ENCODE data around the gene ATP6V0D1. TPM values are rescaled to one million over a fixed set of nuclear protein-coding genes. Genes with fewer than 3 reads are reported as not detected.

ATP6V0D1 gene
- total and polyA plus RNA-seq, 3 experiments from 2014 or later: 49.3 to 107 (median 57.6) TPM

- no peak overlapping the region for H3K4me3 ChIP-seq (ENCODE audit: low read length)
- no peak overlapping the region for H3K4me3 Mint-ChIP-seq
Observed at GRCh38 chr16:67409631-67410030, 71.3 kb downstream of the ATP6V0D1 start.

GRCh38 chr16:67407788-67408452, 73.0 kb downstream of the ATP6V0D1 start:
- Histone ChIP-seq H3K27ac (ENCODE audit: low read depth, low read length) (no peak overlapping the region), H3K4me3 (ENCODE audit: low read length) (no peak overlapping the region), H3K4me1 (ENCODE audit: insufficient read depth, low read length) (no peaks in the 10 kb centered on the region), H3K9me3 (ENCODE audit: low read length) (no peaks in the 10 kb centered on the region), H3K27me3 (ENCODE audit: insufficient read depth, low read length, poor library complexity, severe bottlenecking) (no peaks in the 10 kb centered on the region), H3K36me3 (ENCODE audit: insufficient read depth, low read length) (no peaks in the 10 kb centered on the region)
- no peak for DNase-seq
- ChIA-PET POLR2A (no interaction called here), CTCF (interaction anchor here (1.3 to 1.4 kb wide), 3 partner anchors 8 to 20 kb away, joined by 3 to 4 read pairs (median 3); no protein-coding TSS in a partner anchor)
- no peaks in the 10 kb centered on the region for H3K9me3 Mint-ChIP-seq
- H3K27me3 Mint-ChIP-seq: peaks cover 10 to 18% of the 10 kb centered on the region in 2 donors
- H3K4me1 Mint-ChIP-seq: no peaks in the 10 kb centered on the region
- H3K4me3 Mint-ChIP-seq: no peak overlapping the region
- H3K27ac Mint-ChIP-seq: peak overlapping the region in 1 of 8 donors; percentile 1
- H3K36me3 Mint-ChIP-seq: no peaks in the 10 kb centered on the region

More at GRCh38 chr16:67409631-67410030, 71.3 kb downstream of the ATP6V0D1 start:
- Histone ChIP-seq H3K36me3 (ENCODE audit: insufficient read depth, low read length) (no peaks in the 10 kb centered on the region), H3K9me3 (ENCODE audit: low read length) (no peaks in the 10 kb centered on the region), H3K27ac (ENCODE audit: low read depth, low read length) (no peak overlapping the region), H3K4me1 (ENCODE audit: insufficient read depth, low read length) (no peaks in the 10 kb centered on the region), H3K27me3 (ENCODE audit: insufficient read depth, low read length, poor library complexity, severe bottlenecking) (no peaks in the 10 kb centered on the region)
- Mint-ChIP-seq H3K36me3 (no peaks in the 10 kb centered on the region), H3K27me3 (peaks cover 15 to 21% of the 10 kb centered on the region in 2 donors), H3K4me1 (peaks cover 0 to 8% (median 5%) of the 10 kb centered on the region in 3 donors), H3K27ac (no peak overlapping the region), H3K9me3 (no peaks in the 10 kb centered on the region)
- DNase-seq: no peak
- POLR2A ChIA-PET: no interaction called here
- CTCF ChIA-PET: no interaction called here

DNA sequence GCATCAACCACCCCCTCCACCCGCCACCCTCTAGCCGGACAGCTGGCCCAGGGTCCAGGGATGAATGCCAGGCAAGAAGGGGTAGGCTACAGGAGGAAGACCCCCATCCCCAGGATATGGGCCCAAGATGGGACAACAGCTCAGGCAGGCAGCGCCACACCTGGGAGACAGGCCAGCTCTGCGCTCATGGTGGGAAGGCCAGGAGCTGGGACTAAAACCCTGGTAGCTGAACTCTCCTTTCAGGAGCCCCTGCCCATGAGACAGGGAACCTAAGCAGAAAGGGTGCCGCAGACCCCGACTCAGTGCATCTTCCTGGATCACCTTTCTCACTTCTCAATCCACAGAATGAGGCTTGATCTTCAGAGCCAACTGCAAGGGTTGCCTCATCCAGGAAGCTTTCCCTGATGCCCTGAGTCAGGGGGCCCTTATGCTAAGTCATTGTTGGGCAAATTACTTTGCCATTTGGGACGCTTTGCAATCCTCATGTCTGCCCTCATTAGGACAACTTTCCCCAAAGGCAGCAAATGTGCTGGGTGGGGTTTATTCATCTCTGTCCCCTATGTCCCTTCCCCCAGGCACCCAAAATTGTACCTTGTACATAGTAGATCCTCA, 73.7 kb downstream of the ATP6V0D1 start:
- H3K27ac Mint-ChIP-seq: no peak overlapping the region
- H3K4me1 Mint-ChIP-seq: no peaks in the 10 kb centered on the region
- POLR2A ChIA-PET: no interaction called here
- no peak overlapping the region for H3K4me3 ChIP-seq (ENCODE audit: low read length)
- no peaks in the 10 kb centered on the region for H3K27me3 ChIP-seq (ENCODE audit: insufficient read depth, low read length, poor library complexity, severe bottlenecking)
- no peaks in the 10 kb centered on the region for H3K36me3 Mint-ChIP-seq
- peaks cover 12 to 17% of the 10 kb centered on the region in 2 donors for H3K27me3 Mint-ChIP-seq
- no peak overlapping the region for H3K27ac ChIP-seq (ENCODE audit: low read depth, low read length)
- no peaks in the 10 kb centered on the region for H3K9me3 ChIP-seq (ENCODE audit: low read length)
- no peaks in the 10 kb centered on the region for H3K36me3 ChIP-seq (ENCODE audit: insufficient read depth, low read length)
- no peaks in the 10 kb centered on the region for H3K9me3 Mint-ChIP-seq
- CTCF ChIA-PET: interaction anchor here (1.4 kb wide), 2 partner anchors 13 to 21 kb away, joined by 3 read pairs; no protein-coding TSS in a partner anchor
- no peak for DNase-seq
- H3K4me3 Mint-ChIP-seq: no peak overlapping the region
- no peaks in the 10 kb centered on the region for H3K4me1 ChIP-seq (ENCODE audit: insufficient read depth, low read length)

DNA sequence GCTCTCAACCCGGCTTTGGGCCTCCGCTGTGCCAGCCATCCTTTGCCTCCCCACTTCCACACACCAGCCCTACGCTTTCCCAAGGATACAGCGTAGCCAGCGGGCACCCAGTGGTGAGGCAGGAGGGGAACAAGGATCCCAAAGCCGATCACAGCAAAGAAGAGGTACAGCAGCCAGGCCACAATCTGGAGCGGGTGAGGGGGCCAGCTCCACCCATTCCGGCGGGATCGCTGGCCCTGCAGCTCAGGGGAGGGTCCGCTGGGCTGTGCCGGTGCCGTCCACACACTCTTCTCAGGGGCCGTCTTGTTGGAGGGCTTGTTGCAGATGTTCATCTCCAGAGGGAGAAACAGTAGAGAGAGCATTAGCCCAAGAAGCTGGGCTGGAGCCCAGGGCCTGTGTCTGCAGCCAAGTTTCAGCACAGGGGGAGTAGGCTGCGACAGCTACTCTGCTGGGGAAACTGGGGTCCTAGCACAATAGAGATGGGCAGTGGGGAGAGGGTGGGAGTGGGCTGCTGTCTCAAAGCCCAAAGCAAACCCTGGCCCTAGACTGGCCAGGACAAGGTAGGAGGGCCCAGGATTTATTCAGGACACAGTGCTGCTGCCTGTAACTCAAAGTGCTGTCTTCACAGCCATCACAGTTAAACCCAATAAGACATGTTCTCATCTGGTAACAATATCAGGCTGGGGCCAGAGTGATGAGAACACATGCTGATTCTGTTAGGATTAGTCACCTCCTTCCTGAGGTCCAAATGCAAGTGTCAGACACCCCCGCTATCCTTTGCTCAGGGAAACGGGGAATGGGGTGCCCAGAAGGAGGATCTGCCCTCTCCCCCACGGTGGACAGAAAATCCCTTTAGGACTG, 74.6 kb downstream of the ATP6V0D1 start:
- no peak for DNase-seq
- Mint-ChIP-seq H3K27ac (peak overlapping the region in 1 of 8 donors; percentile 76), H3K36me3 (no peaks in the 10 kb centered on the region), H3K9me3 (no peaks in the 10 kb centered on the region), H3K4me3 (no peak overlapping the region), H3K27me3 (peaks cover 14 to 22% of the 10 kb centered on the region in 2 donors), H3K4me1 (no peaks in the 10 kb centered on the region)
- CTCF ChIA-PET: no interaction called here
- Histone ChIP-seq H3K27ac (ENCODE audit: low read depth, low read length) (no peak overlapping the region), H3K4me3 (ENCODE audit: low read length) (no peak overlapping the region), H3K9me3 (ENCODE audit: low read length) (no peaks in the 10 kb centered on the region), H3K4me1 (ENCODE audit: insufficient read depth, low read length) (no peaks in the 10 kb centered on the region), H3K27me3 (ENCODE audit: insufficient read depth, low read length, poor library complexity, severe bottlenecking) (no peaks in the 10 kb centered on the region), H3K36me3 (ENCODE audit: insufficient read depth, low read length) (no peaks in the 10 kb centered on the region)
- POLR2A ChIA-PET: no interaction called here

- ChIA-PET POLR2A (no interaction called here), CTCF (no interaction called here)
- H3K27me3 Mint-ChIP-seq: peaks cover 12 to 21% of the 10 kb centered on the region in 2 donors
- no peaks in the 10 kb centered on the region for H3K4me1 ChIP-seq (ENCODE audit: insufficient read depth, low read length)
- H3K4me3 Mint-ChIP-seq: no peak overlapping the region
- no peak overlapping the region for H3K27ac ChIP-seq (ENCODE audit: low read depth, low read length)
- H3K27ac Mint-ChIP-seq: no peak overlapping the region
- H3K9me3 Mint-ChIP-seq: no peaks in the 10 kb centered on the region
- H3K36me3 ChIP-seq (ENCODE audit: insufficient read depth, low read length): no peaks in the 10 kb centered on the region
- H3K36me3 Mint-ChIP-seq: no peaks in the 10 kb centered on the region
- H3K4me1 Mint-ChIP-seq: no peaks in the 10 kb centered on the region
- no peak overlapping the region for H3K4me3 ChIP-seq (ENCODE audit: low read length)
- DNase-seq: no peak
- no peaks in the 10 kb centered on the region for H3K9me3 ChIP-seq (ENCODE audit: low read length)
- no peaks in the 10 kb centered on the region for H3K27me3 ChIP-seq (ENCODE audit: insufficient read depth, low read length, poor library complexity, severe bottlenecking)
Observed at GRCh38 chr16:67405336-67405735, 75.6 kb downstream of the ATP6V0D1 start.

GRCh38 chr16:67404740-67405226, 76.2 kb downstream of the ATP6V0D1 start:
- Histone ChIP-seq H3K4me1 (ENCODE audit: insufficient read depth, low read length) (no peaks in the 10 kb centered on the region), H3K27ac (ENCODE audit: low read depth, low read length) (no peak overlapping the region), H3K9me3 (ENCODE audit: low read length) (no peaks in the 10 kb centered on the region), H3K36me3 (ENCODE audit: insufficient read depth, low read length) (no peaks in the 10 kb centered on the region), H3K27me3 (ENCODE audit: insufficient read depth, low read length, poor library complexity, severe bottlenecking) (no peaks in the 10 kb centered on the region), H3K4me3 (ENCODE audit: low read length) (no peak overlapping the region)
- Mint-ChIP-seq H3K9me3 (no peaks in the 10 kb centered on the region), H3K4me1 (no peaks in the 10 kb centered on the region), H3K27ac (peak overlapping the region in 1 of 8 donors; percentile 74), H3K27me3 (peaks cover 12 to 21% of the 10 kb centered on the region in 2 donors), H3K4me3 (no peak overlapping the region), H3K36me3 (no peaks in the 10 kb centered on the region)
- no peak for DNase-seq
- CTCF ChIA-PET: no interaction called here
- POLR2A ChIA-PET: no interaction called here

GRCh38 chr16:67403976-67404555, 76.9 kb downstream of the ATP6V0D1 start:
- CTCF ChIA-PET: no interaction called here
- H3K4me1 Mint-ChIP-seq: no peaks in the 10 kb centered on the region
- Histone ChIP-seq H3K9me3 (ENCODE audit: low read length) (no peaks in the 10 kb centered on the region), H3K36me3 (ENCODE audit: insufficient read depth, low read length) (no peaks in the 10 kb centered on the region), H3K27ac (ENCODE audit: low read depth, low read length) (no peak overlapping the region), H3K27me3 (ENCODE audit: insufficient read depth, low read length, poor library complexity, severe bottlenecking) (no peaks in the 10 kb centered on the region), H3K4me1 (ENCODE audit: insufficient read depth, low read length) (no peaks in the 10 kb centered on the region), H3K4me3 (ENCODE audit: low read length) (no peak overlapping the region)
- no peaks in the 10 kb centered on the region for H3K9me3 Mint-ChIP-seq
- no peak overlapping the region for H3K4me3 Mint-ChIP-seq
- POLR2A ChIA-PET: interaction anchor here (0.5 kb wide), 1 partner anchor 186 kb away, joined by 3 read pairs; no protein-coding TSS in a partner anchor
- no peak overlapping the region for H3K27ac Mint-ChIP-seq
- no peak for DNase-seq
- no peaks in the 10 kb centered on the region for H3K36me3 Mint-ChIP-seq
- peaks cover 9 to 15% of the 10 kb centered on the region in 2 donors for H3K27me3 Mint-ChIP-seq
